Measurements from ENCODE around the gene GPRC5B.

GPRC5B gene

GRCh38 chr16:19872179-19872863 is 12.3 kb downstream of the GPRC5B start:
- Histone ChIP-seq H2BK15ac (ENCODE audit: low read depth, poor library complexity, severe bottlenecking) (no peak overlapping the region), H3K9ac (ENCODE audit: low read length) (no peak overlapping the region), H2BK120ac (ENCODE audit: low read depth, low read length) (no peak overlapping the region), H3K4me2 (ENCODE audit: low read length, poor library complexity, severe bottlenecking) (no peak overlapping the region), H3K36me3 (ENCODE audit: control insufficient read depth in 1 of 2, insufficient read depth in 2 of 2, low read depth in 1 of 2, low read length in 2 of 2) (peaks cover 13% of the 10 kb centered on the region in 2 experiments), H4K91ac (ENCODE audit: low read length) (peak overlapping the region; percentile 22), H2AK5ac (ENCODE audit: low read length, severe bottlenecking) (no peak overlapping the region), H2AFZ (ENCODE audit: low read depth, low read length) (no peak overlapping the region), H3K79me1 (replicated peaks; ENCODE audit: low read length, poor library complexity, severe bottlenecking) (peaks cover 9% of the 10 kb centered on the region), H2BK5ac (ENCODE audit: low read depth, low read length, poor library complexity, severe bottlenecking) (no peak overlapping the region), H3K23ac (ENCODE audit: low read length in 2 of 2) (no peak overlapping the region), H3K27ac (ENCODE audit: low read length, poor library complexity, severe bottlenecking) (no peak overlapping the region), H3K27me3 (ENCODE audit: control insufficient read depth in 1 of 2, insufficient read depth in 1 of 2, low read length in 2 of 2) (no peaks in the 10 kb centered on the region), H3K4ac (ENCODE audit: low read depth in 1 of 2, low read length in 2 of 2) (no peak overlapping the region), H2BK12ac (ENCODE audit: low read length in 2 of 2) (peak overlapping the region in 1 of 2 experiments; percentile 23), H3K18ac (ENCODE audit: low read depth in 1 of 2, low read length in 2 of 2) (no peak overlapping the region), H3K4me3 (ENCODE audit: insufficient read depth in 1 of 2, low read depth in 1 of 2, low read length in 2 of 2) (no peak overlapping the region), H3K14ac (ENCODE audit: low read length in 2 of 2) (peak overlapping the region in 1 of 2 experiments; percentile 23), H3K9me3 (ENCODE audit: control insufficient read depth, low read length) (no peaks in the 10 kb centered on the region), H3K4me1 (ENCODE audit: control insufficient read depth, insufficient read depth, low read depth, low read length) (peaks cover 2% of the 10 kb centered on the region), H4K8ac (ENCODE audit: low read length) (no peak overlapping the region)
- 97% methylated on average over 33 of the region's 33 CpGs for WGBS
- no peak for DNase-seq

GRCh38 chr16:19871721-19872120 is 12.9 kb downstream of the GPRC5B start:
- H4K91ac ChIP-seq (ENCODE audit: low read length) = peak overlapping the region; percentile 22
- no peak for DNase-seq

GRCh38 chr16:19868421-19868820 is 16.2 kb downstream of the GPRC5B start:
- Histone ChIP-seq H2AFZ (ENCODE audit: low read depth, low read length) (no peak overlapping the region), H3K27me3 (ENCODE audit: control insufficient read depth in 1 of 2, insufficient read depth in 1 of 2, low read length in 2 of 2) (no peaks in the 10 kb centered on the region), H3K4me1 (ENCODE audit: control insufficient read depth, insufficient read depth, low read depth, low read length) (peaks cover 2% of the 10 kb centered on the region), H3K36me3 (ENCODE audit: control insufficient read depth in 1 of 2, insufficient read depth in 2 of 2, low read depth in 1 of 2, low read length in 2 of 2) (peaks cover 13% of the 10 kb centered on the region in 2 experiments), H3K23ac (ENCODE audit: low read length in 2 of 2) (no peak overlapping the region), H3K14ac (ENCODE audit: low read length in 2 of 2) (peak overlapping the region in 1 of 2 experiments; percentile 36), H4K91ac (ENCODE audit: low read length) (no peak overlapping the region), H3K4ac (ENCODE audit: low read depth in 1 of 2, low read length in 2 of 2) (no peak overlapping the region), H3K18ac (ENCODE audit: low read depth in 1 of 2, low read length in 2 of 2) (no peak overlapping the region), H2BK12ac (ENCODE audit: low read length in 2 of 2) (no peak overlapping the region), H2BK5ac (ENCODE audit: low read depth, low read length, poor library complexity, severe bottlenecking) (no peak overlapping the region), H3K9ac (ENCODE audit: low read length) (no peak overlapping the region), H3K4me2 (ENCODE audit: low read length, poor library complexity, severe bottlenecking) (no peak overlapping the region), H2AK5ac (ENCODE audit: low read length, severe bottlenecking) (no peak overlapping the region), H3K27ac (ENCODE audit: low read length, poor library complexity, severe bottlenecking) (no peak overlapping the region), H3K79me1 (replicated peaks; ENCODE audit: low read length, poor library complexity, severe bottlenecking) (no peaks in the 10 kb centered on the region), H4K8ac (ENCODE audit: low read length) (no peak overlapping the region), H2BK120ac (ENCODE audit: low read depth, low read length) (no peak overlapping the region), H3K9me3 (ENCODE audit: control insufficient read depth, low read length) (no peaks in the 10 kb centered on the region), H2BK15ac (ENCODE audit: low read depth, poor library complexity, severe bottlenecking) (no peak overlapping the region), H3K4me3 (ENCODE audit: insufficient read depth in 1 of 2, low read depth in 1 of 2, low read length in 2 of 2) (no peak overlapping the region)
- WGBS = 85% methylated on average over 9 of the region's 9 CpGs
- DNase-seq = no peak

More at GRCh38 chr16:19871721-19872120, 12.9 kb downstream of the GPRC5B start:
- Histone ChIP-seq H2AFZ (ENCODE audit: low read depth, low read length) (no peak overlapping the region), H3K23ac (ENCODE audit: low read length in 2 of 2) (no peak overlapping the region), H2AK5ac (ENCODE audit: low read length, severe bottlenecking) (no peak overlapping the region), H3K36me3 (ENCODE audit: control insufficient read depth in 1 of 2, insufficient read depth in 2 of 2, low read depth in 1 of 2, low read length in 2 of 2) (peaks cover 13% of the 10 kb centered on the region in 2 experiments), H3K9ac (ENCODE audit: low read length) (no peak overlapping the region), H3K27ac (ENCODE audit: low read length, poor library complexity, severe bottlenecking) (no peak overlapping the region), H3K27me3 (ENCODE audit: control insufficient read depth in 1 of 2, insufficient read depth in 1 of 2, low read length in 2 of 2) (no peaks in the 10 kb centered on the region), H3K4ac (ENCODE audit: low read depth in 1 of 2, low read length in 2 of 2) (no peak overlapping the region), H2BK5ac (ENCODE audit: low read depth, low read length, poor library complexity, severe bottlenecking) (no peak overlapping the region), H2BK15ac (ENCODE audit: low read depth, poor library complexity, severe bottlenecking) (no peak overlapping the region), H3K4me2 (ENCODE audit: low read length, poor library complexity, severe bottlenecking) (no peak overlapping the region), H3K14ac (ENCODE audit: low read length in 2 of 2) (peak overlapping the region in 1 of 2 experiments; percentile 23), H2BK12ac (ENCODE audit: low read length in 2 of 2) (no peak overlapping the region), H3K9me3 (ENCODE audit: control insufficient read depth, low read length) (no peaks in the 10 kb centered on the region), H3K18ac (ENCODE audit: low read depth in 1 of 2, low read length in 2 of 2) (no peak overlapping the region), H4K8ac (ENCODE audit: low read length) (no peak overlapping the region), H3K4me3 (ENCODE audit: insufficient read depth in 1 of 2, low read depth in 1 of 2, low read length in 2 of 2) (no peak overlapping the region), H3K4me1 (ENCODE audit: control insufficient read depth, insufficient read depth, low read depth, low read length) (peaks cover 2% of the 10 kb centered on the region), H3K79me1 (replicated peaks; ENCODE audit: low read length, poor library complexity, severe bottlenecking) (peaks cover 6% of the 10 kb centered on the region), H2BK120ac (ENCODE audit: low read depth, low read length) (no peak overlapping the region)
- WGBS = 96% methylated on average over 20 of the region's 20 CpGs

- peaks cover 1% of the 10 kb centered on the region for H3K79me1 ChIP-seq (replicated peaks; ENCODE audit: low read length, poor library complexity, severe bottlenecking)
- H2BK12ac ChIP-seq (ENCODE audit: low read length in 2 of 2) = no peak overlapping the region
- no peak overlapping the region for H3K4me2 ChIP-seq (ENCODE audit: low read length, poor library complexity, severe bottlenecking)
- H3K14ac ChIP-seq (ENCODE audit: low read length in 2 of 2) = no peak overlapping the region
- no peak overlapping the region for H2AK5ac ChIP-seq (ENCODE audit: low read length, severe bottlenecking)
- H3K36me3 ChIP-seq (ENCODE audit: control insufficient read depth in 1 of 2, insufficient read depth in 2 of 2, low read depth in 1 of 2, low read length in 2 of 2) = peaks cover 8 to 15% of the 10 kb centered on the region in 2 experiments
- no peak overlapping the region for H3K4me3 ChIP-seq (ENCODE audit: insufficient read depth in 1 of 2, low read depth in 1 of 2, low read length in 2 of 2)
- H3K18ac ChIP-seq (ENCODE audit: low read depth in 1 of 2, low read length in 2 of 2) = no peak overlapping the region
- no peaks in the 10 kb centered on the region for H3K9me3 ChIP-seq (ENCODE audit: control insufficient read depth, low read length)
- H3K27ac ChIP-seq (ENCODE audit: low read length, poor library complexity, severe bottlenecking) = no peak overlapping the region
- no peak overlapping the region for H4K91ac ChIP-seq (ENCODE audit: low read length)
- no peak for DNase-seq
- H3K9ac ChIP-seq (ENCODE audit: low read length) = no peak overlapping the region
- H3K4me1 ChIP-seq (ENCODE audit: control insufficient read depth, insufficient read depth, low read depth, low read length) = peaks cover 2% of the 10 kb centered on the region
- no peak overlapping the region for H2BK15ac ChIP-seq (ENCODE audit: low read depth, poor library complexity, severe bottlenecking)
- no peak overlapping the region for H3K23ac ChIP-seq (ENCODE audit: low read length in 2 of 2)
- no peak overlapping the region for H4K8ac ChIP-seq (ENCODE audit: low read length)
- H3K27me3 ChIP-seq (ENCODE audit: control insufficient read depth in 1 of 2, insufficient read depth in 1 of 2, low read length in 2 of 2) = no peaks in the 10 kb centered on the region
- H2AFZ ChIP-seq (ENCODE audit: low read depth, low read length) = no peak overlapping the region
- no peak overlapping the region for H2BK120ac ChIP-seq (ENCODE audit: low read depth, low read length)
- no peak overlapping the region for H3K4ac ChIP-seq (ENCODE audit: low read depth in 1 of 2, low read length in 2 of 2)
- H2BK5ac ChIP-seq (ENCODE audit: low read depth, low read length, poor library complexity, severe bottlenecking) = no peak overlapping the region
- 96% methylated on average over 5 of the region's 5 CpGs for WGBS
These were observed 20.1 kb downstream of the GPRC5B start for GRCh38 chr16:19864566-19864965.
